ENCODE results near the gene RAB18.
"Not testable (repeated sequence)": the region's sequence is repeated elsewhere in the genome, so short reads cannot be mapped to it uniquely, and the experiment has no call there.

Gene RAB18

GRCh38 chr10:27503498-27504006 lies 552 bp upstream of the RAB18 start:
- no peak for DNase-seq (ENCODE audit: low read depth, low spot score)

DNA sequence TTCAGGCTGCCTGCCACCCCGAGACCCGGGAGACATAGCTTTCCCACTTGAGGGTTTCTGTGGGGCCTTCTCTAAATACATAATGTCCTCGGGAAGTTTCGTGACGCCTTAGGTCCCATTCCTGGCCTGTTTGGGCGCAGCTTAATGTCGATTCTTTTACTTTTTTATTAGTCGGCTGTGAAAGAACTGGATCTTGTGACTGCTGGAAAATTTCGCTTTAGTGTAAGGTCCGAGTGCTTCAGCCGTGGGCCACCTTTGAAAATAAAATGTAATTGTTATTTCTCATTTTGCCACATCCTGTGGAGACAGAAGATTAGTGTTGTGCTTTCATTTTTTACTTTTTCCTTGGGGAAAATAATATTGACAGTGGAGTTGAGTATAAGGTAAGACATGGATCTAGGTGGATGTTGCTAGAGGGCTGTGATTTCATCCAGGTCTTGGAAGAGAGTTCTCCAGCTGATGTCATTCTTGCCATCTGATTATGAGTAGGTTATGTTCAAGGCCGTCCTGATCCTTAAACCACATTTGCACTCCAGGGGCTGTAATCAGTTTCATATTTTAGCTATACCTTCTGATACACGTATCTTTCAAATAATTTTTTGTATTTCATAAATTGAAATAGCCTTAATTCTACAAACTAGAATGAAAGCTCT lies 830 bp downstream of the RAB18 start:
- H3K27ac ChIP-seq: peak overlapping the region; percentile 82
- DNase-seq (ENCODE audit: low read depth, low spot score): no peak

More at GRCh38 chr10:27503498-27504006, 552 bp upstream of the RAB18 start:
- H3K27ac ChIP-seq: peak overlapping the region; percentile 82

GRCh38 chr10:27505537-27505936 lies 1.4 kb downstream of the RAB18 start:
- DNase-seq (ENCODE audit: low read depth, low spot score): not testable (repeated sequence)
- H3K27ac ChIP-seq: peak overlapping the region; percentile 82

DNA sequence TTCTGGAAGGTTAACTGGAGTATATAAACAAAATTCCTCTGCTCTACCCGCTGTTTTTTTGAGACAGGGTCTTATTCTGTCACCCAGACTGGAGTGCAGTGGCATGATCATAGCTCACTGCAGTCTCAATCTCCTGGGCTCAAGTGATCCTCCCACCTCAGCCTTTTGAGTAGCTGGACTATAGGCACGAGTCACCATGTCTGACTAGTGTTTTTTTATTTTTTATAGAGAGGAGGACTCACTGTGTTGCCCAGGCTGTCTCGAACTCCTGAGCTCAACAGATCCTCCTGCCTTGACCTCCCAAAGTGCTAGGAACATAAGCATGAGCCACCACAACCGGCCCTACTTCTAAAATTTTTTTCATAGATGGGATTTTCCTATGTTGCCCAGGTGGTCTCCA lies 2.2 kb downstream of the RAB18 start:
- DNase-seq (ENCODE audit: low read depth, low spot score): no peak
- H3K27ac ChIP-seq: no peak overlapping the region

DNA sequence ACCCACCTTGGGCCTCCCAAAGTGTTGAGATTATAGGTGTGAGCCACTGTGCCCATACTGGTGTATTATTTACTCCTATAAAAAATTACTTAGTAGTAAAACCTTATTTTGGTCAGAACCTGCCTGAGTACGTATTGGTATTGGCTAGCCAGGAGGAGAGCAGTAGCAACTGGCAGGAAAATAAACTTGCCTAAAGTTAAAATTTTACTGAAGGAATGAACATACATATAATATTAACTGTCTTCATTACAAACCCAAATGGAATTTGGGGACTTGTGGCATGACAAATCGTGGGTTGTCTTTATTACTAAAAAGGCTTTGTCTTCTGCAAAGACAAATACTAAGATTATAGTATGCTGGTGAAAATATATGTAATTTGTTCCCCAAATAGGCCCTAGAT lies 8.4 kb downstream of the RAB18 start:
- no peak for DNase-seq (ENCODE audit: low read depth, low spot score)

DNA sequence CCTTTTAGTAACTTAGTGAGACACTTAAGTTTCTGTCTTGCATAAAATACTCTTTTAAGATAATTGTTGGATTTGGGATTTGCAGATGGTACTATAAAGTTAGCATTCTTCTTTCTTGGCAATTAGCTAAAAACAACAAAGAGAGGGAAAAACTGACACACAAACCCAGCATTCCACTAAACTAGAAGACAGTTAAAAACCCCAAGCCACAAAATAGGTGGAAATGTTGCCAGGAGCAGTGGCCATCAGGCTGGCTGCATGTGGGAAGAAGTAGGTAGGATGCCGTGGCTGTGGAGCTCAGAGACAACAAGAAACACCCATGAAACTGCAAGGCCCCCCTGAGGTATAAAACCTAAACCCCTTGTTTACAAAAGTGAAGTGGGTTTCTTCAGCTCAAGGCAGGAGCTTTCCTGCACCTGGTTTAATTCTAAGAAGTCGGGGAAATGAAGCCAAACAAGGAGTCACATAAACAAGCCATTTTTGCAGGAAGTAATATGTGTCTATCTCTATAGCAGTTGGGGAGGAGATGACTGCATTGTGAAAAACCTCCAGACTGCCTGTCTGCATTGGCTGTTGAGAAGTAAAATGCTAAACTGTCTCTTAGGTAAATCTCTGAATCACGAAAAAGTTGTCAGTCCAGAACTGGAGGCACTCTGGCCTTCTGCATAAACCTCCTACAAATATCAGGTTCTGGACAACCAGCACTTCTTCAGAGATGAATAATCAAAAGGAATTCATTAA lies 9.5 kb downstream of the RAB18 start:
- DNase-seq (ENCODE audit: low read depth, low spot score): peak; percentile 52
- peak overlapping the region; percentile 55 for H3K27ac ChIP-seq

More for the DNA sequence above, 8.4 kb downstream of the RAB18 start:
- peak overlapping the region; percentile 55 for H3K27ac ChIP-seq

GRCh38 chr10:27514243-27514642 lies 10.1 kb downstream of the RAB18 start:
- DNase-seq (ENCODE audit: low read depth, low spot score): no peak
- peak overlapping the region; percentile 55 for H3K27ac ChIP-seq

DNA sequence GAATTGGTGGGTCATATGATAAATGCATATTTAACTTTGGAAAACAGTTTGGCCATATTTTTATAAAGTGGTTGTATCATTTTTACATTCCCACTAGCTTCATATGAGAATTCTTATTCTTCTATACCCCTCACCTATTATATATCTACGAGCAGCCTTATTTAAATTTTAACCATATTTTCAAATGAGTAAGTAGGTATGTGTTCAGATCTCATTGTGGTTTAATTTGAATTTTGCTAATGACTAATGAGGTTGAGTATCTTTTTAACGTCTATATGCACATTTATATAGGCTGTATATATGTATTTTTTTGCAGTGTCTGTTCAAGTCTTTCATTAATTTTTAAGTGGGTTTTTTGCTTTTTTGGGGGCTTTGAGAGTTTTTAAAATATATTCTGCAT lies 14.2 kb downstream of the RAB18 start:
- H3K27ac ChIP-seq: no peak overlapping the region

DNA sequence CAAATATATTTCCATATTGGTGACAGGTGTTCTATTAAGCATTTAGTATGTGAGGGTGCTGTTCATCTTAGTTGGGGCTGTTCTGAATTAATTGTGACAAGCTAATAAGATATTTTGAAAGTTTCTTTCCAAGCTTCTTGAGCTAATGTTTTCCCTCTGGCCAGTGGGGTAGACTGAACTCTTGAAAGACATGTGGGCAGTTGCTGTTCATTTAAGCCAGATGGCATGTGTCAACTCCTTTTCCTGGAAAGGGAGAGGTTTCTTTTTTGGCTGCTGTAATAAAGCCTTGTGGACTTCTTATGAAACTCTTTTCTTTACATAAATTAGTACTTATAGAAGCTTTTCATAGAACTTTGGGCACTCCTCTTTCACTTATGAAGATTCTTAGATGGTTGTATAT lies 21.7 kb downstream of the RAB18 start:
- no peak for DNase-seq (ENCODE audit: low read depth, low spot score)
- H3K27ac ChIP-seq: no peak overlapping the region

More for the DNA sequence above, 14.2 kb downstream of the RAB18 start:
- DNase-seq (ENCODE audit: low read depth, low spot score): no peak

- no peak for DNase-seq (ENCODE audit: low read depth, low spot score)
- H3K27ac ChIP-seq: no peak overlapping the region
These were observed 22.1 kb downstream of the RAB18 start for GRCh38 chr10:27526242-27526641.

DNA sequence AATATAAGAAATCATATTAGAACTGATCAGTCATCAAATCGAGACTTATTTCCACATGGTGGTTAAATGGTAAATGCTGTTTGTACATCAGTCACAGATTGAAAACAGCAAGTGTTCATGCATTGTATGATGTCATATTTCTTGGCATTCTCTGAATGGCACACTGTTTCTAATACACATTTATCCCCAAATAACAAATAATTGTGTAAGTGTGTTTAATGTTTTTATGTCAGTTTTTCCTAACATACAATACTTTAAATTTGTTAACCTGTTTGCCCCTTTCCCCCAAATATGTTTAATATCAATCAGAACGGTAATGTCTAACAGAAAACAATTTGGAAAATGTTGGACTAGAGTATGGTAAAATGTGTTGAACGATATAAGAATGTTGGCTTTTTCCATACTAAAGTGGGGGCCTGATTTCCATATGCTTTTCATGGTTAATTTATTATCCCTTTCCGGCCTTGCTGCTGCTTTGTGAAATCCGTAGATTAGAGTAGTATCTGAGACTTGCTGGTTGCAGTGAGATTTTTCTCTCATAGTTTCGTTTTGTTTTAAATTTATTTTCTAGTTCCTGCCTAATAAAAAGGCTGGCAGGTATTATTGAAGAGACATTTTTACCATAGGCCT lies 23.7 kb downstream of the RAB18 start:
- no peak for DNase-seq (ENCODE audit: low read depth, low spot score)
- no peak overlapping the region for H3K27ac ChIP-seq

DNA sequence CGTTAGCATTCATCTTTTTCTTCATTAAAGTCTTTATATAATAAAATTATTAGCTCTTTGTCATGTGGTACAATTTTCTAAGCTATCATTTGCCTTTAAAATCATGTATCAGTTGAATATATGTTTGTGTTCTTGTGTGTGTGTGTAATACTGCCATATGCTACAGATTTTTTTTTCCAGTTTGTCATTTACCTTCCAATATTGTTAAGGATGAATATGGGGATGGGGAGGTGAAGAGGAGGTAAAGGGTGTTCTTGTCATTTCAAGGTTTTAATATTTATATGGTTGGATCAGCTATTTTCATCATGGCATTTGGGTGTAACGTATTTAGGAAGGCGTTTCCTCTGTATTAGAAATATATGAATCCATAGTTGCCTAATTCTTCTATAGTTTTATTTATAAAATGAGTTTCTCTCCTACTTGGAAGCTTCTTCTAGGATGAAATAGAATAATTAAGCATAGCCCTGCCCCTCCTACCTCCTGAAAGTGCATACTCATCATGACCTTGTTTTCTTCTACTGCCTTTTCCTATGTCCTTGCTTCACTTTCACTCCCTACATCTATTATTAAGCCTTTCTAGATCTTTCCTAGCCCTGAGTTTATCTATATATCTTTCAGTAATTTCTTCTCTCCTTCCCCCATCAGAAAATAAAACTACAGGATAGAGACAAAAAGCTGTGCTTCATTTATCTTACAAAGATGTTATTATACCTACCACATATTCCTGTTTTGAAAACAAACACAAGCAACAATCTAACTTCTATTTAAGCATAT lies 25.1 kb downstream of the RAB18 start:
- H3K27ac ChIP-seq: no peak overlapping the region
- no peak for DNase-seq (ENCODE audit: low read depth, low spot score)

GRCh38 chr10:27530477-27530876 lies 26.4 kb downstream of the RAB18 start:
- DNase-seq (ENCODE audit: low read depth, low spot score): no peak
- H3K27ac ChIP-seq: no peak overlapping the region

- no peak for DNase-seq (ENCODE audit: low read depth, low spot score)
These were observed 27.3 kb downstream of the RAB18 start for GRCh38 chr10:27531336-27531847.

DNA sequence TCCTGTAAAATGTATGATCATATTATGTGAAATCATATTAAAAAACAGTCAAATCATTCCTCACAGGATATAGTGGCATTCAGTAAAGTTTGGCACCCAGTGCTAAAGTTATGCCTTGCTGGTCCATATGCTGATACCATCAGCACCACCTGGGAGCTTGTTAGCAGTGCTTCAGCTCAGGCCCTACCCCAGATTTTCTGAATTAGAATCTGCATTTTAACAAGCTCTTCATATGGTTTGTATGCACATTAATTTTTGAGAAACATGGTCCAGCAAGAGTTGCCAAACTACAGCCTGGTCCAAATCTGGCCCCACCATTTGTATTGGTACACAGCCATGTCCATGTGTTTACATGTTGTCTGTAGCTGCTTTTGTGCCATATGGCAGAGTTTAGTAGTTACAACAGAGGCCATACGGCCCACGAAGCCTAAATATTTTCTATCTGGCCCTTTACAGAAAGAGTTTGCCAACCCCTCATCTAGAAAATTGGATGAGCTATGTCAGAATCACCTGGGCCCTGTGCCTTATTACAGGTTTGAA lies 30.1 kb downstream of the RAB18 start:
- no peak overlapping the region for H3K27ac ChIP-seq
- DNase-seq (ENCODE audit: low read depth, low spot score): no peak

More at GRCh38 chr10:27531336-27531847, 27.3 kb downstream of the RAB18 start:
- no peak overlapping the region for H3K27ac ChIP-seq

DNA sequence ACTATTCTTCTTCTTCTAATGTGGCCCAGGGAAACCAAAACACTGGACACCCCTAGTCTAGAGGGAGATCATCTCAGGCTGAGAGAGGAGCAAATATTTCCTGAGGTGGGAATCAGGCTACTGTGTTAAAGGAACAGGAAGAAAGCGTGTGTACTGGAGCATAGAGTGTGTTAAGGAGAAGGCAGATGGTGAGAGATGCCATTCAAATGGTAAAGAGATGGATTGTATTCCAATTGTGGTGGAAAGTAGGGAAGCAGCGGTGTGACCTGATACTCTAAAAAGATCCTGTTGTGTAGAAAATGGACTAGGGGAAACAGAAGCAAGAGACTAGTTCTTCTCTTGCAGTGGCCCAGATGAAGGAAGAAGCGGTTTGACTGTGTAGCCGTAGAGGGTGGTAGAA lies 31.2 kb downstream of the RAB18 start:
- no peak for DNase-seq (ENCODE audit: low read depth, low spot score)
- H3K27ac ChIP-seq: no peak overlapping the region

- H3K27ac ChIP-seq: no peak overlapping the region
- DNase-seq (ENCODE audit: low read depth, low spot score): no peak
These were observed 32.3 kb downstream of the RAB18 start for GRCh38 chr10:27536437-27536836.

- H3K27ac ChIP-seq: no peak overlapping the region
- DNase-seq (ENCODE audit: low read depth, low spot score): no peak
These were observed 33.1 kb downstream of the RAB18 start for GRCh38 chr10:27537166-27537565.

DNA sequence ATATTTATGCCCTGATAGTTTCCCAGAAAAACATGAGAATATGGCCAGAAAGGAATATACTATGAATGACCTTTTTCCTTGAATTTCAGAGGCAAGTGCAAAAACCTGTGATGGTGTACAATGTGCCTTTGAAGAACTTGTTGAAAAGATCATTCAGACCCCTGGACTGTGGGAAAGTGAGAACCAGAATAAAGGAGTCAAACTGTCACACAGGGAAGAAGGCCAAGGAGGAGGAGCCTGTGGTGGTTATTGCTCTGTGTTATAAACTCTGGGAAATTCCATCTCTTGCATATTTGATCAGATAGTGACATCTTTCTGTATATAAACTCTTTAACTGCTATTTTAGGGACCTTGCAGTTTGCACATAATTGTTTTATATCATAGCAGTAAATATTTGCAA lies 33.7 kb downstream of the RAB18 start:
- no peak for DNase-seq (ENCODE audit: low read depth, low spot score)
- no peak overlapping the region for H3K27ac ChIP-seq

DNA sequence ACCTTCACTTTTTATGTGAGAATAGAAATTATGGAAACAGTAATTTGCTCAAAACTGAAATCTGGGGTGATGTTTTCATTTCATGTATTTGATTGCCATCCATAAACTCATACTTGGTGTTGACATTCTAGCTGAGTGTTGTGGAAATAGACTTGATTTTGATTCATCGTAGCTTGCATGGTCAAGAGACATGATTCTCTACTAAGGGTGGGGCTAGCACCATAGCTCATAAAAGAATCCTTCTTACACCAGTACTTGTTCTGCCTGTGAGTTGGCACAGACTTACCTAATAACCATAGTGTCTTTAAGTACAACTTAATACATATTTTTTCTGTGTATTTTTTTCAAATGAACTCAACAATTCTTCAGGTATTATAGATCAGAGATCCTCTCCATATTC lies 36.6 kb downstream of the RAB18 start:
- DNase-seq (ENCODE audit: low read depth, low spot score): no peak
- no peak overlapping the region for H3K27ac ChIP-seq
